SK-N-DZ (cell line): ENCODE measurements around the gene ARNT2.

Experiments
- DNase-seq: peaks from one replicate; pipeline ENCODE4 v3.0.0-alpha.2; 2015; ENCODE audit warnings: low spot score

Gene ARNT2

GRCh38 chr15:80514071-80514780 is 110.0 kb downstream of the ARNT2 start:
- no peak for DNase-seq

- no peak for DNase-seq
Observed at GRCh38 chr15:80517290-80517689, 113.1 kb downstream of the ARNT2 start.

DNA sequence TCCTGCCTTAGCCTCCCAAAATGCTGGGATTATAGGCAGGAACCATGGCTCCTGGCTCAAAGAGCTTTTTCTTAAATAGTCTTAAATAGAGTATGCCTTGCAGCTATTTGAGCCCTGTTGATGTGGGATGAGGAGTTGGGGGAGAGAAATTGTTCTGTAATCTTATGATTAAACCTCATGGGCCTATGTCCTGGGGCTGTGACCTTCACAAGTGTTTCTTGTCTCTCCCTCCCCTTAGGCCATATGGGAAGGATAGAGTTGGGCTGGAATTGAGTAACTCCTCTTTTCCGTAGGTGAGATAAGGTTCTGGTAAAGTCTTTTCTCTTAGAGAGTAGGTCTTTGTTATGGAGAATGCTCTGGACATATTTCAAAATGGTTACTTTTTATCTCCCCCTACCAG is 114.3 kb downstream of the ARNT2 start:
- DNase-seq, result no peak

DNA sequence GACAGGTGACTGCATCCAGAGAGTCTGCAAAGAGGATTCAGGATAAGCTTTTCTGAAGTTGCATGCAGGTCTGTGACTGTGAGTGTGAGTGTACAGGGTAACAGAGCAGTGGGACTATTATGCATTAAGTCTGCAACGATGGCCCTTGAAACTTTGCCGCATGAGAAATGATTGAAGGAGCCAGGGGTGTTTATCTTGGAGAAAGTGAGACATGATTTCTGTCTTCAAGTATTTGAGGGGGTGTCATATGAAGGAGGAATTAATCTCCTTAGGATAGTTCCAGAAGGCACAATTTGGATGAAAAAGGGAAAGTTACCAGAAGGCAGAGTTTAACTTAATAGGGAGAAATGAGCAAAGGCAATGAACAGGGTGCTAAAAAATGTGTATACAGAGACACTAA is 119.6 kb downstream of the ARNT2 start:
- no peak for DNase-seq

DNA sequence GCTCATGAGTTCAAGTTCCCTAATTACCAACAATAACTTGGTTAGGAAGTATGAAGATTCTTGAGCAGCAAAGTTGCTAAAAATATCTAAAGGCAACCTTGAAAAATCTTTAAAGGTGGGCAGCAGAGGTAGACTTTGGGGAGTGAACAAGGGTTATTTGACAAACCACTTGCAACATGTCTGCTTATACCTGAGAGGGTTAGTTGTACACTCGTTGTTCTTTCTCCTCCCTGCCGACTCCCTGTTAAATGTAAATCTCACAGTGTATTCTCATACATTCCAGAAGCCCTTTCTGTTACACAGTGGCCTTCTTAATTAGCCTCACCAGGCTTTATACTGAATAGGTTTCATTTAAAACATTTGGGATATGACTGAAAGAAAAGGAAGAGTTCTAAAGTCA is 121.7 kb downstream of the ARNT2 start:
- DNase-seq, result no peak

- DNase-seq, result no peak
Observed at GRCh38 chr15:80526556-80527340, 122.6 kb downstream of the ARNT2 start.

GRCh38 chr15:80527406-80527805 is 123.2 kb downstream of the ARNT2 start:
- DNase-seq, result no peak

DNA sequence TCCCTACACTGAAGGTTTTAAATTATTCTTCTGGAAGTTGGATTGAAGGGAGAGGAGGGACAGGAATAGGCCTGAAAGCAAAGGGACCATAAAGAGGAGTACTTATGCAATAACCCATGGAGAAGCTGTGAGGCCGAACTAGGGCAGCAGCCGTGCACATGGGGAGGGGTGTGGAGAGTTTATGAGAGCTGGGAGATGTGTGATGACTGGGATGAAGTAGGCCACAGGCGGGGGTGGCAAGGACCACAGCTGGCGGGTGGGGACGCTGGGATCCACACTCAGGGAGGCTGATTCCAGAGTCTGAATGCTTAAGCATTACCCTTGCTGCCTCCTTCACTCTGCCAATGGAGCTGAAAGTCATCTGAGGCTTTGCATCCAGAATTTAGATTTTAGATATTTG is 123.8 kb downstream of the ARNT2 start:
- DNase-seq, result no peak

DNA sequence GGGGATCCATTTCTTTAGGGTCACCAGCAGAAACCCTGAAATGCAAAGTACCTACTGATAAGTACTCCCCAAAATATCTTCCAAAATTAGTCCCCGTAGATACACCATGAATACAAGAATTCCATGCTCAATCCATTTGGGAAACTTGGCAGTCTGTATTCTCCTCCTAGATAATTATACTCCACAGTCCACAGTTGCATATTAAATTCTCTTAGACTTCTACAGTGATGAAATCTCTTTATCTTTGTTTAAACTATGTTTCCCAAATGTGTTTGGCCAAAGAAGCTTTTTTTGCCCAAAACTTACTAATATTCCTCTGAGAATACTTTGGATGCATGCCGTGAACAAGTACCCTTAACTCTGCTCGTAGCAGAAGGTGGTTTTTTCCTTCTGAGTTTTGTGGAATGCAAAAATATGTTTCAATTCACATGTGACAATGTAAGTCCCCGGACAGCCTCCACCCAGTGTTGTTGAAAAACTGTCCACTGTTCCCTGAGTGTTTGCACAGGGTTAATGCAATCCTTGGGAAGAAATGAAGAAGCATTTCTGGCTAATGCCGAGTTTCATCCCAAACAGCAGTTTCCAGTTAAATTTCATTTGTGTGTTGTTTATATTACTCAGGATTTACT is 126.7 kb downstream of the ARNT2 start:
- DNase-seq, result no peak

GRCh38 chr15:80531388-80531787 is 127.2 kb downstream of the ARNT2 start:
- no peak for DNase-seq

GRCh38 chr15:80531796-80532195 is 127.6 kb downstream of the ARNT2 start:
- DNase-seq, result no peak

DNA sequence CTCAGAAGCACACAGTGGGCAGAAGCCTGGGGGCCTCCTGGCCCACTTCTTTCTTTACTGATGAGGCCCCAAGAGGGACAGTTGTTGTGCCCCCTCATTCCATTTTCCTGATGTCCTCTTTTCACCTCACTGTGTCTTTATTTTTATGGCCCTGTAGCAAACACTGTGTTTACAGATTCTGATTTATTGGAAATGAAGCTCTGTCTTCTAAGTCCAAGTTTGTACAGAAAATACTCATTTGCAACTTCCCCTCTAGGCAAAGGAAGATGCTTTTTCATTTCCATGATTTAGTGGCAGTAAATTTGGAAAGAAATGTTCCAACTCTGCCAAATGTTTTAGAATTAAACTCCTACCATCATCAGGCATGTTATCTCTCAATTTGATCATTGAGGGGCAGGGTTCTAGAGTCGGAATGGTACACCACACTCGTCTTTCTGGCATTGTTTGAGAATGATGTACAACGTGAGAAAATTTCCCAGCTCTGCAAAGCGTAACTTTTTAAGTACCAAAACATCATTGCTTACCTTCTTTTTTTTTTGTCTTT is 129.7 kb downstream of the ARNT2 start:
- DNase-seq, result no peak

DNA sequence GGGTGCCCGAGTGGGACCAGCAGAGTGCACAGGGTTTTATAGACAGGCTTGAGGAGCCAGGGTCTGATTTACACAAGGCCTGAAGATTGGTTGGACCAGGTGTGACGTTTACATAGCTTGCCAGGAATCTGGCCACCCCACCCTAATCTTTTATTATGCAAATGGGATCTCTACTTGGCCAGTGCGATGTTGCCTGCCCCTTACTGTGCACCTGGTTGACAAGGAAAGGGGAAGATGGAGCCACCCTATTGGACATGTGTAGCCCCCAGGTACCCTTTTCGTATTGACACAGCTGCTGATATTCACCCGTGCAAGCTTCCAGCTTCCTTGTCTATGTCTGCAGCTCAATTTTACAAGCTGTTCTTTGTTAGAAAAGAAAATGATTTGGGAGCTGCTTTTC is 132.0 kb downstream of the ARNT2 start:
- DNase-seq, result no peak

- no peak for DNase-seq
Observed at GRCh38 chr15:80536716-80537115, 132.5 kb downstream of the ARNT2 start.

- DNase-seq, result no peak
Observed at GRCh38 chr15:80545078-80545477, 140.9 kb downstream of the ARNT2 start.

GRCh38 chr15:80547264-80547663 is 143.1 kb downstream of the ARNT2 start:
- no peak for DNase-seq

DNA sequence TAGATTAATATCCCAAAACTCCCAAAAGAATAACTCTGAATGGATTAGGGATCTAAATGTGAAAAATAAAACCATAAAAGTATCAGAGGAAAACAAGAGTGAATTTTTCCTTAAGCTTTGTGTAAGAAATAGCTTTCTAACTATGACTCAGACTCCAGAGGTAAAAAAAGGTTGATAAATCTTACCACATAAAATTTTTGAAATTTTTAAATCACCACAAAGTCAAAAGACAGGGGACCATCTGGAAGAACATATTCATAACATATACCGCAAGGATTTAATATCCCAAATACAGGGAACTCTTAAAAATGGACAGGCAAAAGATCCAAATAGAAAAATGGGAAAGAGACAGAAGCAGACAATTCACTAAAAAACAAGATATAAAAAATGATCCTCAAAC is 145.0 kb downstream of the ARNT2 start:
- DNase-seq, result no peak

DNA sequence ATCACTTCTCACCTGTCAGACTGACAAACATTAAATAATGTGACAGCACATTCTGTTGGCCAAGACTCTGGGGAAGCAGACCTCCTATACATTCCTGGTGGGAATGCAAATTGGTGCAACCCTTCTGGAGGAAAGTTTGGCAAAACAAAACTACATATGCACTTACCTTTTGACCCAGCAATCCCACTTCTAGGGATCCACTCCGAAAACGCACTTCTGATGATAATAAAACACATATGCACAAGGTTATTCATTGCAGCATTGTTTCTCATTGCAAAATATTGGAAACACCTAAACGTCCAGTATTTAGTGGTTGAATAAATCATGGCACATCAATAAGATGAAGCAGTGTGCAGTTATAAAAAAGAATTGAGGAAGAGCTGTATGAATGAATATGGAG is 145.5 kb downstream of the ARNT2 start:
- no peak for DNase-seq

- DNase-seq, result no peak
Observed at GRCh38 chr15:80550219-80550907, 146.2 kb downstream of the ARNT2 start.

DNA sequence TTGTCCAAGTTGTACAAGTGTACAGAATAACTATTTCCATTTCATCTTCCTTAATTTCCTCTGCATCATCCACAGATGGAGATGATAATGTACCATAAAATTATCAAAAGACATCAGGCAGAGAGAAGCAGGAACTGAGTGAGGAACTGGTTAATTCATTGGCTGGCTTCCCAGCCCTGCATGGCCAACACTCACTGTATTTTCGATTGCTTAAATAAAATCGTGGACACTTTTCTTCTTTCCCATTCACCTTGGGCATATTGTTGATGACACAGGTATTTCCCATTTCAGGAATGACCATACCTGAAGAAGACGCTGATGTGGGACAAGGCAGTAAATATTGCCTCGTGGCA is 146.7 kb downstream of the ARNT2 start:
- DNase-seq, result no peak

DNA sequence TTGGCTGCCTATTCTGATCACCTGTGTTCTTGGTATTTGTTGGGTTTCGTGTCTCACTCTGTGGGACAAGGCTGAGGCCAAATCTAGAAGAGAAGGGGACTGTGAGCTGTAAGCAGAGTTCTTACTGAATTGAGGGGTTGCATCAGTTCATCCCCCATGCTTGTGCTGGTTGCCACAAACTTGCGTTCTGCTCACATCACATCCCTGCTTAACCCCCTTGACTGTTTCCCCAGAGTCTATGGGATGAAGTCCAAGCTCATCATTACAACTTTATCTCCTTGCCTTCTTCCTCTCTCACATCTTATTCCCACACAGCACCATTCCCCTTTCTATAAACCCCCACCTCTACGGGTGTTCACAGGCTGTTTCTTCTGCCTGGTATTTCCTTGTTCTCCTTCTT is 147.2 kb downstream of the ARNT2 start:
- DNase-seq, result no peak

- no peak for DNase-seq
Observed at GRCh38 chr15:80554560-80554959, 150.4 kb downstream of the ARNT2 start.
